Astrocyte (in vitro differentiated cells and primary cell): ENCODE results near the gene TLR9.

Experiments
- EZH2 ChIP-seq: IDR thresholded peaks from 2 replicates; pipeline ENCODE4 v1.6.1; 2012; ENCODE audit warnings: mild to moderate bottlenecking, low read length, inconsistent platforms; ENCODE audit not compliant: insufficient read depth
- TF ChIP-seq, protein P1 (sequence below): IDR thresholded peaks from 2 replicates; pipeline ENCODE4 v1.5.1; 2011; ENCODE audit warnings: low read depth, mild to moderate bottlenecking, inconsistent platforms, low read length, moderate library complexity; ENCODE audit not compliant: insufficient read depth

GRCh38 chr3:52230461-52230860 lies 5.0 kb upstream of the TLR9 start:
- TF ChIP-seq, protein P1, sequence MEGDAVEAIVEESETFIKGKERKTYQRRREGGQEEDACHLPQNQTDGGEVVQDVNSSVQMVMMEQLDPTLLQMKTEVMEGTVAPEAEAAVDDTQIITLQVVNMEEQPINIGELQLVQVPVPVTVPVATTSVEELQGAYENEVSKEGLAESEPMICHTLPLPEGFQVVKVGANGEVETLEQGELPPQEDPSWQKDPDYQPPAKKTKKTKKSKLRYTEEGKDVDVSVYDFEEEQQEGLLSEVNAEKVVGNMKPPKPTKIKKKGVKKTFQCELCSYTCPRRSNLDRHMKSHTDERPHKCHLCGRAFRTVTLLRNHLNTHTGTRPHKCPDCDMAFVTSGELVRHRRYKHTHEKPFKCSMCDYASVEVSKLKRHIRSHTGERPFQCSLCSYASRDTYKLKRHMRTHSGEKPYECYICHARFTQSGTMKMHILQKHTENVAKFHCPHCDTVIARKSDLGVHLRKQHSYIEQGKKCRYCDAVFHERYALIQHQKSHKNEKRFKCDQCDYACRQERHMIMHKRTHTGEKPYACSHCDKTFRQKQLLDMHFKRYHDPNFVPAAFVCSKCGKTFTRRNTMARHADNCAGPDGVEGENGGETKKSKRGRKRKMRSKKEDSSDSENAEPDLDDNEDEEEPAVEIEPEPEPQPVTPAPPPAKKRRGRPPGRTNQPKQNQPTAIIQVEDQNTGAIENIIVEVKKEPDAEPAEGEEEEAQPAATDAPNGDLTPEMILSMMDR = no peak
- TF ChIP-seq EZH2 = no peak
